Parathyroid adenoma (tissue), 2 donors: ENCODE results near the gene SEMA6B.

ENCODE experiments used
- H2AFZ ChIP-seq: fragments of 300-600 bp; sonication (generic); one replicate; pipeline ENCODE4 v1.7.0; 2017; ENCODE audit warnings: antibody characterized with exemption, mild to moderate bottlenecking
- H3K27ac ChIP-seq: fragments of 300-600 bp; sonication (generic); one replicate; pipeline ENCODE4 v1.7.0; 2017
- H3K27me3 ChIP-seq: fragments of 300-600 bp; sonication (generic); one replicate; pipeline ENCODE4 v1.7.0; 2017; ENCODE audit warnings: low read length; ENCODE audit not compliant: control insufficient read depth, insufficient read depth
- H3K36me3 ChIP-seq: fragments of 300-600 bp; sonication (generic); one replicate; pipeline ENCODE4 v1.7.0; 2017; ENCODE audit warnings: low read length; ENCODE audit not compliant: control insufficient read depth, insufficient read depth
- H3K4me1 ChIP-seq: fragments of 300-600 bp; sonication (generic); one replicate; pipeline ENCODE4 v1.7.0; 2017; ENCODE audit warnings: control low read depth
- H3K4me2 ChIP-seq: fragments of 300-600 bp; sonication (generic); one replicate; pipeline ENCODE4 v1.7.0; 2017; ENCODE audit warnings: low read length
- H3K4me3 ChIP-seq: fragments of 300-600 bp; sonication (generic); one replicate; pipeline ENCODE4 v1.7.0; 2017; ENCODE audit warnings: low read depth, low read length
- H3K79me2 ChIP-seq: fragments of 300-600 bp; sonication (generic); one replicate; pipeline ENCODE4 v1.7.0; 2017; ENCODE audit warnings: control low read depth
- H3K9ac ChIP-seq: fragments of 300-600 bp; sonication (generic); one replicate; pipeline ENCODE4 v1.7.0; 2017; ENCODE audit warnings: mild to moderate bottlenecking
- H3K9me3 ChIP-seq: fragments of 300-600 bp; sonication (generic); one replicate; pipeline ENCODE4 v1.7.0; 2017; ENCODE audit warnings: low read length; ENCODE audit not compliant: control insufficient read depth
- TF ChIP-seq, protein P1 (sequence below): fragments of 300-600 bp; sonication (generic); IDR thresholded peaks from one replicate; pipeline ENCODE4 v1.7.0; 2017; ENCODE audit warnings: antibody characterized with exemption, mild to moderate bottlenecking
- donor health status: primary hyperparathyroidism.

Gene SEMA6B

GRCh38 chr19:4556597-4557127 lies 2.8 kb downstream of the SEMA6B start:
- TF ChIP-seq, protein P1, sequence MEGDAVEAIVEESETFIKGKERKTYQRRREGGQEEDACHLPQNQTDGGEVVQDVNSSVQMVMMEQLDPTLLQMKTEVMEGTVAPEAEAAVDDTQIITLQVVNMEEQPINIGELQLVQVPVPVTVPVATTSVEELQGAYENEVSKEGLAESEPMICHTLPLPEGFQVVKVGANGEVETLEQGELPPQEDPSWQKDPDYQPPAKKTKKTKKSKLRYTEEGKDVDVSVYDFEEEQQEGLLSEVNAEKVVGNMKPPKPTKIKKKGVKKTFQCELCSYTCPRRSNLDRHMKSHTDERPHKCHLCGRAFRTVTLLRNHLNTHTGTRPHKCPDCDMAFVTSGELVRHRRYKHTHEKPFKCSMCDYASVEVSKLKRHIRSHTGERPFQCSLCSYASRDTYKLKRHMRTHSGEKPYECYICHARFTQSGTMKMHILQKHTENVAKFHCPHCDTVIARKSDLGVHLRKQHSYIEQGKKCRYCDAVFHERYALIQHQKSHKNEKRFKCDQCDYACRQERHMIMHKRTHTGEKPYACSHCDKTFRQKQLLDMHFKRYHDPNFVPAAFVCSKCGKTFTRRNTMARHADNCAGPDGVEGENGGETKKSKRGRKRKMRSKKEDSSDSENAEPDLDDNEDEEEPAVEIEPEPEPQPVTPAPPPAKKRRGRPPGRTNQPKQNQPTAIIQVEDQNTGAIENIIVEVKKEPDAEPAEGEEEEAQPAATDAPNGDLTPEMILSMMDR, result no peak
- Histone ChIP-seq H3K4me3 (no peak overlapping the region), H3K27ac (no peak overlapping the region), H3K27me3 (no peaks in the 10 kb centered on the region), H3K9me3 (no peaks in the 10 kb centered on the region), H3K36me3 (no peaks in the 10 kb centered on the region), H2AFZ (no peak overlapping the region), H3K79me2 (no peaks in the 10 kb centered on the region), H3K4me1 (no peaks in the 10 kb centered on the region), H3K4me2 (no peak overlapping the region), H3K9ac (no peak overlapping the region)

DNA sequence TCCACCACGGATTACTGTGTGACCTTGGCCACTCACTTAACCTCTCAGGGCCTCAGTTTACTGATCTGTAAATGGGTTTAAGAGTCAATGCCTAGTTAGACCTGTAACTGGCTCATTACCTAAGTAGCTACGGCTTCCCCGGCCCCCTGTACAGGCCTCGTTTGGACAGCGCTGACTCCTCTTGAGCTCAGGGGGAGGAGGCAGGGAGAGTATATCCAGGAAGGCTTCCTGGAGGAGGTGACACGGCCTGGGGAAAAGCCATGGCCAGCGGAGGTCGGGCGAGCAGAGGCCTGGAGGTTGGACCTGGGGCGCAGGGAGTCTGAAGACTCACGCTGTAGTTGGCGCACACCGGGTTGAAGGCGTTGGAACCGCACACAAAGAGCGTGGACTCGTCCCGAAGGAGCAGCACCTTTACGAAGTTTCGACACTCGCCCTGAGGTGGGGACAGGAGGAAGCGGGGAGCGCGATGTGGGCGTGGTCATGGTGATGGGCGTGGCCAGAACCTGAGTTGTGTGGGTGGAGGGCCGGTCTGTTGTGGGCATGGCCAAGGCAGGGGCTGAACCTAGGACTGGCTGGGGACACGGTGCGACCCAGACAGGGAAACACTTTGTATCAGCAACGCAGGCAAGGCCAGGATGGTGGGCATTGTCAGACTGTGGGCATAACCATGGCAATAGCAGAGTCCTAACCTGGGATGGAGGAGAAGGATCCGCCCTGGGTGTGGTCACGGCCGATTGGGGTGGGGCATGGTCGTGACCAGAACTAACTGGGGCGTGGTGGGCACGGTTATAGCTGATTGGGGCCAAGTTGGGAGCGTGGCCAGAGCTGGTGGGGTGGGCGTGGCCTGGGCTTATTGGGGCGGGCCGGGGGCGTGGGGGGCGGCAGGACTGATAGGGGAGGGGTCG lies 3.6 kb downstream of the SEMA6B start:
- TF ChIP-seq, protein P1, result no peak
- H3K27ac ChIP-seq, result no peak overlapping the region
- no peaks in the 10 kb centered on the region for H3K36me3 ChIP-seq

DNA sequence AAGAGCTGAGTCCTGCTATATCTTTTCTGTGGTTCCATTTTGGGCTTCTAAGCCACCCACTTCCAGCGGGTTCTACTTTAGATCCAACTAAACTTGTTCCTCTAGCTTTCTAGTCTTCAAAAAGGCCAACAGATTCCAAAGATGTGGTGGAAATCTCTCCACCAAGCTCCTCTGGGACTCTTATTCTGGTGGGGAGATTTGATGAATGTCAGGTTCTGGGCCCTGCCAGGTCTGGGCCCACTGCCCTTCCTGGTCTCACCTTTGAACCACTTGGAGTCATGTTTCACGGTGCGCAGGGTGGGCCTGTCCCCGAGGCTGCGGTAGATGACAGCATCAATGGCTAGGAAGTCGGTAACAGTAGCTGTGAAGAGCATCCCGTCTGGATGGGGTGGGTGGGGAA lies 4.8 kb downstream of the SEMA6B start:
- H2AFZ ChIP-seq, result no peak overlapping the region
- TF ChIP-seq, protein P1, result no peak
- H3K79me2 ChIP-seq, result no peaks in the 10 kb centered on the region
- H3K27me3 ChIP-seq, result no peaks in the 10 kb centered on the region
- H3K4me2 ChIP-seq, result no peak overlapping the region
- no peak overlapping the region for H3K4me3 ChIP-seq
- no peak overlapping the region for H3K27ac ChIP-seq
- no peaks in the 10 kb centered on the region for H3K36me3 ChIP-seq
- H3K9me3 ChIP-seq, result no peaks in the 10 kb centered on the region
- H3K4me1 ChIP-seq, result no peaks in the 10 kb centered on the region
- no peak overlapping the region for H3K9ac ChIP-seq

More for the DNA sequence above, 3.6 kb downstream of the SEMA6B start:
- Histone ChIP-seq H3K4me2 (no peak overlapping the region), H3K4me1 (no peaks in the 10 kb centered on the region), H3K79me2 (no peaks in the 10 kb centered on the region), H3K9me3 (no peaks in the 10 kb centered on the region), H3K4me3 (no peak overlapping the region), H3K27me3 (no peaks in the 10 kb centered on the region), H3K9ac (no peak overlapping the region), H2AFZ (no peak overlapping the region)

DNA sequence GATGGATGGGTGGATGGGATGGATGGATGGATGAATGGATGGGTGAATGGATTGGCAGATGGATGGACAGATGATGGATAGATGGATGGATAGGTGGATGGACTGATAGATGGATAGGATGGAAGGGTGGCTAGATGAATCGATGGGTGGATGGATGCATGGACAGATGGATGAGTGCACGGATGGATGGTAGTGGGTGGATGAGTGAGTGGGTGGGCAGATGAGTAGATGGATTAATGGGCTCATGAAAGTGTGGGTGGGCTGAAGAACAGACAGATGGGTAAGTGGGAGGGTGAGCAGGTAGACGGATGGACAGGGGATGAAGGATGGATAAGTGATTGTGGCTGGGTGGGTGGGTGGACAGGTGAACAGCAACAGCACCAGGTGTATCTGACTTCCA lies 5.7 kb downstream of the SEMA6B start:
- TF ChIP-seq, protein P1, result no peak
- H3K9me3 ChIP-seq, result no peaks in the 10 kb centered on the region
- no peak overlapping the region for H3K9ac ChIP-seq
- no peak overlapping the region for H3K4me2 ChIP-seq
- H3K36me3 ChIP-seq, result no peaks in the 10 kb centered on the region
- H3K27me3 ChIP-seq, result no peaks in the 10 kb centered on the region
- H3K4me1 ChIP-seq, result no peaks in the 10 kb centered on the region
- no peak overlapping the region for H3K27ac ChIP-seq
- H3K79me2 ChIP-seq, result no peaks in the 10 kb centered on the region
- no peak overlapping the region for H2AFZ ChIP-seq
- H3K4me3 ChIP-seq, result no peak overlapping the region
